ENCODE measurements around the gene TNFRSF1B. TPM values are rescaled to one million over a fixed set of nuclear protein-coding genes. Genes with fewer than 3 reads are reported as not detected.

TNFRSF1B gene
- total RNA-seq, 1 donor, result 7.3 TPM

- TF ChIP-seq, protein P1, sequence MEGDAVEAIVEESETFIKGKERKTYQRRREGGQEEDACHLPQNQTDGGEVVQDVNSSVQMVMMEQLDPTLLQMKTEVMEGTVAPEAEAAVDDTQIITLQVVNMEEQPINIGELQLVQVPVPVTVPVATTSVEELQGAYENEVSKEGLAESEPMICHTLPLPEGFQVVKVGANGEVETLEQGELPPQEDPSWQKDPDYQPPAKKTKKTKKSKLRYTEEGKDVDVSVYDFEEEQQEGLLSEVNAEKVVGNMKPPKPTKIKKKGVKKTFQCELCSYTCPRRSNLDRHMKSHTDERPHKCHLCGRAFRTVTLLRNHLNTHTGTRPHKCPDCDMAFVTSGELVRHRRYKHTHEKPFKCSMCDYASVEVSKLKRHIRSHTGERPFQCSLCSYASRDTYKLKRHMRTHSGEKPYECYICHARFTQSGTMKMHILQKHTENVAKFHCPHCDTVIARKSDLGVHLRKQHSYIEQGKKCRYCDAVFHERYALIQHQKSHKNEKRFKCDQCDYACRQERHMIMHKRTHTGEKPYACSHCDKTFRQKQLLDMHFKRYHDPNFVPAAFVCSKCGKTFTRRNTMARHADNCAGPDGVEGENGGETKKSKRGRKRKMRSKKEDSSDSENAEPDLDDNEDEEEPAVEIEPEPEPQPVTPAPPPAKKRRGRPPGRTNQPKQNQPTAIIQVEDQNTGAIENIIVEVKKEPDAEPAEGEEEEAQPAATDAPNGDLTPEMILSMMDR (IDR thresholded peaks at IDR 0.05; ENCODE audit: insufficient read depth, low read length), result no peak
- no peak for DNase-seq (ENCODE audit: low read depth)
- H3K4me3 ChIP-seq (ENCODE audit: low read depth, low read length), result no peak overlapping the region
Observed at GRCh38 chr1:12177156-12177998, 10.6 kb downstream of the TNFRSF1B start.

DNA sequence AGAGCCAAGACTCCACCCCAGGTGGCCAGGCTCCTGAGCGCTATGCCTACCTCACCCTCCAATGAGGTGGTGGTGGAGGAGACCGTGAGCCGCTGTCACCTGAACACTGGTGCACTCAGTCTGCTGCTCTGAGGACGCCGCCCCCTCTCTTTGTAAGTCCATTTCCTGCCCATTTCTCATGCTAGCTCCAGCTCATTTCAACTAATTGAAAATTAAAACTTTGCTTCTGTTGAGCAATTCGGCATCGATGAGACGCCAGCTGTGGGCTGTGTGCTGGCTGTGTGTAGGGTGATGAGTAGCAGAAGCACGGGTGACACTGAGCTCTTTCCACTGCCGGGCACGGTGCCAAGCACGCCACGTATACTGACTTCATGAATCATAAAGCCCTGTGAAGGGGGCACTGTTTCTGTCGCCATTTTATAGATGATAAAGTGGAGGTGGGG is 11.2 kb downstream of the TNFRSF1B start:
- TF ChIP-seq, protein P1 (IDR thresholded peaks at IDR 0.05; ENCODE audit: insufficient read depth, low read length), result no peak
- peak; percentile 84 for DNase-seq (ENCODE audit: low read depth)
- H3K4me3 ChIP-seq (ENCODE audit: low read depth, low read length), result no peak overlapping the region

GRCh38 chr1:12178511-12178910 is 11.7 kb downstream of the TNFRSF1B start:
- H3K4me3 ChIP-seq (ENCODE audit: low read depth, low read length), result no peak overlapping the region
- DNase-seq (ENCODE audit: low read depth), result no peak
- TF ChIP-seq, protein P1 (IDR thresholded peaks at IDR 0.05; ENCODE audit: insufficient read depth, low read length), result no peak

GRCh38 chr1:12179111-12179519 is 12.3 kb downstream of the TNFRSF1B start:
- TF ChIP-seq, protein P1 (IDR thresholded peaks at IDR 0.05; ENCODE audit: insufficient read depth, low read length), result no peak
- no peak for DNase-seq (ENCODE audit: low read depth)
- no peak overlapping the region for H3K4me3 ChIP-seq (ENCODE audit: low read depth, low read length)

DNA sequence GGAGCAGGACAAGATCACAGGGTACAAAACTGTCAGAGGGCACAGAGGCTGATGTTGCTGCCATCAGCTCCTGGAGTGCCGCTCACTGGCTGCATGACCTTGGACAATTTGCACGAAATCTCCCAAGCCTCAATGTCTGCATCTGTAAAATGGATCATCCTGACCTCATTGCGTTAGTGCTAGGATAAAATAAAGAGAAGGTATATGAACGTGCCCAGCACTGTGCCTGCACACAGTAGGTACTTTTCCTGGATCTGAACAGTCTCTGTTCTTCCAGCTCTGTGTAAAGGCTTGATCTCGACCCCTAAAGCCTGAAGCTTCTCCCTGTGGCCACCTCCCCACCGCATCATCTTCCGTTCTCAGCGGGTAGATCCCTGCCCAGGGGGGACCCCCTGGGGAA is 12.9 kb downstream of the TNFRSF1B start:
- DNase-seq (ENCODE audit: low read depth), result no peak
- TF ChIP-seq, protein P1 (IDR thresholded peaks at IDR 0.05; ENCODE audit: insufficient read depth, low read length), result no peak
- H3K4me3 ChIP-seq (ENCODE audit: low read depth, low read length), result no peak overlapping the region

GRCh38 chr1:12180315-12180714 is 13.5 kb downstream of the TNFRSF1B start:
- no peak overlapping the region for H3K4me3 ChIP-seq (ENCODE audit: low read depth, low read length)
- no peak for DNase-seq (ENCODE audit: low read depth)
- TF ChIP-seq, protein P1 (IDR thresholded peaks at IDR 0.05; ENCODE audit: insufficient read depth, low read length), result no peak

Measured in fibroblast of the aortic adventitia (primary cell).